Ovary (tissue), 3 donors: ENCODE data around the gene PALM2AKAP2.

Experiments used
- EP300 ChIP-seq: sonication (generic); formaldehyde crosslinking; IDR thresholded peaks from one replicate; pipeline ENCODE4 v1.6.1; 2017; ENCODE audit warnings: antibody characterized with exemption
- POLR2A ChIP-seq: fragments of 450-650 bp; IDR thresholded peaks from one replicate; pipeline ENCODE4 v1.6.1; 2017; ENCODE audit warnings: antibody characterized with exemption, mild to moderate bottlenecking, moderate library complexity
- TF ChIP-seq, protein P1 (sequence below), 3 donors: fragments of 450-650 bp in 2 of 3; fragments of 200-600 bp in 1 of 3; IDR thresholded peaks; one replicate each; pipeline versions ENCODE4 v1.5.1 to v1.8.0; 2016 to 2022; ENCODE audit warnings: antibody characterized with exemption in 3 of 3, mild to moderate bottlenecking in 1 of 3
- donor health status: DM: no; HTN: no; CAD: no.

DNA sequence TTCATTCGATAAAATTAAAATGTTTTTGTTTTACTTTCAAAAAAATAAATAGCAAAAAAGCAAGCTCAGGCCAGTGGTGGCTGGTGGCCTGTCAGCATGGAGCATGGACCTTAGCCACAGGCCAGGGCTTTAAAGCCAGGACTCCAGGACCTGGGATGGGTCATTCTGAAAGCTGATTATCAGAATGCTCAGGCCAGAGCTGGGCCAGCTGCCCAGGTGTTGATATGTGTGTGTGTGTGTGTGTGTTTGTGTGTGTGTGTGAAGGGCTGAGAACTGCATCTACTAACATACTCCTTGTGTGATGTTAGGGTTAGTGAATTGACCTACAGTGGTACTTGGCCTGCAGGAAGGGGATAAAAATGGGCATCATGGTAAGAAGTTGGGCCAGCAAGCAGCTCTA lies 21.5 kb downstream of the PALM2AKAP2 start:
- TF ChIP-seq POLR2A = no peak
- TF ChIP-seq, protein P1, sequence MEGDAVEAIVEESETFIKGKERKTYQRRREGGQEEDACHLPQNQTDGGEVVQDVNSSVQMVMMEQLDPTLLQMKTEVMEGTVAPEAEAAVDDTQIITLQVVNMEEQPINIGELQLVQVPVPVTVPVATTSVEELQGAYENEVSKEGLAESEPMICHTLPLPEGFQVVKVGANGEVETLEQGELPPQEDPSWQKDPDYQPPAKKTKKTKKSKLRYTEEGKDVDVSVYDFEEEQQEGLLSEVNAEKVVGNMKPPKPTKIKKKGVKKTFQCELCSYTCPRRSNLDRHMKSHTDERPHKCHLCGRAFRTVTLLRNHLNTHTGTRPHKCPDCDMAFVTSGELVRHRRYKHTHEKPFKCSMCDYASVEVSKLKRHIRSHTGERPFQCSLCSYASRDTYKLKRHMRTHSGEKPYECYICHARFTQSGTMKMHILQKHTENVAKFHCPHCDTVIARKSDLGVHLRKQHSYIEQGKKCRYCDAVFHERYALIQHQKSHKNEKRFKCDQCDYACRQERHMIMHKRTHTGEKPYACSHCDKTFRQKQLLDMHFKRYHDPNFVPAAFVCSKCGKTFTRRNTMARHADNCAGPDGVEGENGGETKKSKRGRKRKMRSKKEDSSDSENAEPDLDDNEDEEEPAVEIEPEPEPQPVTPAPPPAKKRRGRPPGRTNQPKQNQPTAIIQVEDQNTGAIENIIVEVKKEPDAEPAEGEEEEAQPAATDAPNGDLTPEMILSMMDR (IDR thresholded peaks at IDR 0.05) = no peak
- no peak for TF ChIP-seq EP300
